Mesothelial cell of epicardium (in vitro differentiated cells): ENCODE measurements around the gene RAD23B. TPM values are rescaled to one million over a fixed set of nuclear protein-coding genes. Genes with fewer than 3 reads are reported as not detected.
"Not testable (repeated sequence)": the region's sequence is repeated elsewhere in the genome, so short reads cannot be mapped to it uniquely, and the experiment has no call there.

Source experiments
- DNase-seq, 2 experiments: peaks; one replicate each; pipeline ENCODE4 v3.0.0; 2021; ENCODE audit warnings: low spot score in 2 of 2; ENCODE audit not compliant: unreplicated experiment in 2 of 2
- H3K27ac Mint-ChIP-seq: 2 replicates; pipeline ENCODE4 v1.8.0; 2021; ENCODE audit warnings: mixed read lengths
- H3K27me3 Mint-ChIP-seq: 2 replicates; pipeline ENCODE4 v1.8.0; 2021; ENCODE audit warnings: low read depth, mixed read lengths
- H3K36me3 Mint-ChIP-seq: 2 replicates; pipeline ENCODE4 v1.8.0; 2021; ENCODE audit warnings: mixed read lengths
- H3K4me1 Mint-ChIP-seq: 2 replicates; pipeline ENCODE4 v1.8.0; 2021; ENCODE audit warnings: mixed read lengths
- H3K4me3 Mint-ChIP-seq: 2 replicates; pipeline ENCODE4 v1.8.0; 2021; ENCODE audit warnings: mild to moderate bottlenecking, moderate library complexity, mixed read lengths
- H3K9me3 Mint-ChIP-seq: 2 replicates; pipeline ENCODE4 v1.8.0; 2021; ENCODE audit warnings: mixed read lengths
- CTCF ChIP-seq: fragments of 200-600 bp; sonication (generic); IDR thresholded peaks from one replicate; pipeline ENCODE4 v1.5.0; 2021; ENCODE audit warnings: antibody characterized with exemption; ENCODE audit not compliant: unreplicated experiment
- total RNA-seq: library from RNA; stranded (reverse); gene quantifications from 3 replicates; pipeline ENCODE4 v1.2.1, GENCODE V29; 2021

The RAD23B gene
- total RNA-seq, 1 donor from 2014 or later: 101 TPM

- TF ChIP-seq CTCF: no peak
- Mint-ChIP-seq H3K4me1 (peaks cover 28% of the 10 kb centered on the region), H3K36me3 (no peaks in the 10 kb centered on the region), H3K4me3 (no peak overlapping the region), H3K9me3 (no peaks in the 10 kb centered on the region), H3K27ac (peak overlapping the region; percentile 54), H3K27me3 (no peaks in the 10 kb centered on the region)
- no peak for DNase-seq
These were observed 12.9 kb downstream of the RAD23B start for GRCh38 chr9:107295995-107296394.

- H3K9me3 Mint-ChIP-seq, H3K36me3 Mint-ChIP-seq: not testable (repeated sequence)
- H3K4me1 Mint-ChIP-seq: peaks cover 28% of the 10 kb centered on the region
These were observed 13.5 kb downstream of the RAD23B start for GRCh38 chr9:107296592-107296991.

DNA sequence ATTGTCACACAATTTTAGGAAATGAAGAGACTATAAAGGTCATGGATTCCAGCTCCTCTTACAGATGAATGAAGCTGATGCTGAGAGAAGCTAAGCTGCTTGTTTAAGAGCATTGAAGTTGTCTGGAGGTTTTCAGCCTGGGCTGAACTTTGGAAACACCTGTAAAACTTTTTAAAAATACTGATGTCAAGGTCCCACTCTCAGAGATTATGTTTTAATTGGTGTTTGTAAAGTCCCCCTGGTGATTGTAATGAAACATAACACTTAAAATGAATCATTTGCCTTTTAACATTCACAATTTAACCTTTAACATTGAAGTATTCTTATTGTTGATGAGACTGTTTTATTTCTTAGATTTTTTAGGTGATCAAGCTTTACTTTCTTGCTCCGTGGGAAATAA is 16.4 kb downstream of the RAD23B start:
- Mint-ChIP-seq H3K36me3 (peaks cover 3% of the 10 kb centered on the region), H3K27ac (no peak overlapping the region), H3K4me1 (peaks cover 17% of the 10 kb centered on the region), H3K4me3 (no peak overlapping the region), H3K27me3 (no peaks in the 10 kb centered on the region), H3K9me3 (no peaks in the 10 kb centered on the region)
- no peak for TF ChIP-seq CTCF
- DNase-seq: no peak

More at GRCh38 chr9:107296592-107296991, 13.5 kb downstream of the RAD23B start:
- H3K27me3 Mint-ChIP-seq, DNase-seq, H3K4me3 Mint-ChIP-seq: not testable (repeated sequence)
- peak overlapping the region; percentile 51 for H3K27ac Mint-ChIP-seq

- no peak for TF ChIP-seq CTCF
- H3K36me3 Mint-ChIP-seq: peaks cover 46% of the 10 kb centered on the region
- H3K27ac Mint-ChIP-seq: no peak overlapping the region
- H3K27me3 Mint-ChIP-seq: no peaks in the 10 kb centered on the region
- H3K4me1 Mint-ChIP-seq: peaks cover 5% of the 10 kb centered on the region
- H3K9me3 Mint-ChIP-seq: no peaks in the 10 kb centered on the region
- H3K4me3 Mint-ChIP-seq: no peak overlapping the region
- no peak for DNase-seq
These were observed 23.2 kb downstream of the RAD23B start for GRCh38 chr9:107306308-107306707.

- Mint-ChIP-seq H3K4me3 (no peak overlapping the region), H3K27ac (no peak overlapping the region), H3K27me3 (no peaks in the 10 kb centered on the region), H3K9me3 (no peaks in the 10 kb centered on the region), H3K36me3 (peaks cover 49% of the 10 kb centered on the region), H3K4me1 (peaks cover 5% of the 10 kb centered on the region)
- no peak for TF ChIP-seq CTCF
- DNase-seq: no peak
These were observed 24.3 kb downstream of the RAD23B start for GRCh38 chr9:107307331-107307730.

DNA sequence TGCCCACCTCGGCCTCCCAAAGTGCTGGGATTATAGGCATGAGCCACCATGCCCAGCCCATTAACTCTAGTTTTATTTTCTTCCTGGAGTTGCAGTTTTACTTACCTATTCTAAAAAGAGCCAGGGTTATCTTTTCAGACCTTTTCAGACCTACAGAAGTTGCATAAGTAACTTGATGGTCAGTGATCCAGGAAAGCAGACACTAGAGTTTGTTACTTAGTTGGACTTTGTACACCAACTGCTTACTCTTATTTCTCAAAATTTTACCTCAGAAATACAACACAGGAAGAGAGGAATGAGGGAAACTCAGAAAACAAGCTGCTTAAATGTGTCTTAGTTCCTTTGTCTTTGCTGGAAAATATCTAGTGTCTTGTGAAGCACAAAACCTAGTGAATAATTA is 25.4 kb downstream of the RAD23B start:
- Mint-ChIP-seq H3K27me3 (no peaks in the 10 kb centered on the region), H3K27ac (no peak overlapping the region), H3K4me1 (peaks cover 5% of the 10 kb centered on the region), H3K4me3 (no peak overlapping the region), H3K9me3 (no peaks in the 10 kb centered on the region), H3K36me3 (peaks cover 57% of the 10 kb centered on the region)
- TF ChIP-seq CTCF: no peak
- DNase-seq: no peak
